Smooth muscle cell (in vitro differentiated cells): Measurements from ENCODE around the gene CCL4. TPM values are rescaled to one million over a fixed set of nuclear protein-coding genes. Genes with fewer than 3 reads are reported as not detected.
"Not testable (repeated sequence)": the region's sequence is repeated elsewhere in the genome, so short reads cannot be mapped to it uniquely, and the experiment has no call there.

Experiments
- DNase-seq: peaks from one replicate; lab custom pipeline; 2025; ENCODE audit not compliant: unreplicated experiment; lab: John Stamatoyannopoulos, UW
- H2AFZ ChIP-seq: fragments of 200-600 bp; sonication (generic); 2 replicates; pipeline ENCODE4 v1.6.0; 2016; ENCODE audit warnings: antibody characterized with exemption, low read depth, mild to moderate bottlenecking
- H3F3A ChIP-seq: fragments of 200-600 bp; sonication (generic); 2 replicates; pipeline ENCODE4 v1.6.0; 2017; ENCODE audit warnings: antibody characterized with exemption, low read depth
- H3K27ac ChIP-seq: fragments of 200-600 bp; sonication (generic); 2 replicates; pipeline ENCODE4 v1.5.1; 2016; ENCODE audit warnings: low read depth, mild to moderate bottlenecking
- H3K27me3 ChIP-seq: fragments of 200-600 bp; sonication (generic); 2 replicates; pipeline ENCODE4 v1.6.1; 2016; ENCODE audit warnings: low read depth, mild to moderate bottlenecking
- H3K36me3 ChIP-seq: fragments of 200-600 bp; sonication (generic); 2 replicates; pipeline ENCODE4 v1.5.1; 2016; ENCODE audit warnings: low read depth
- H3K4me1 ChIP-seq: fragments of 200-600 bp; sonication (generic); 2 replicates; pipeline ENCODE4 v1.5.1; 2016; ENCODE audit warnings: low read depth
- H3K4me2 ChIP-seq: fragments of 200-600 bp; sonication (generic); 2 replicates; pipeline ENCODE4 v1.6.0; 2016; ENCODE audit warnings: mild to moderate bottlenecking
- H3K4me3 ChIP-seq: fragments of 200-600 bp; sonication (generic); 2 replicates; pipeline ENCODE4 v1.5.1; 2016; ENCODE audit warnings: mild to moderate bottlenecking
- H3K79me2 ChIP-seq: fragments of 200-600 bp; sonication (generic); 2 replicates; pipeline ENCODE4 v1.6.0; 2016; ENCODE audit warnings: low read depth, mild to moderate bottlenecking
- H3K9ac ChIP-seq: fragments of 200-600 bp; sonication (generic); 2 replicates; pipeline ENCODE4 v1.6.0; 2016; ENCODE audit warnings: low read depth
- H3K9me3 ChIP-seq: fragments of 200-600 bp; sonication (generic); replicated peaks from 2 replicates; pipeline ENCODE4 v1.5.1; 2016; ENCODE audit warnings: low read depth
- H4K20me1 ChIP-seq: fragments of 200-600 bp; sonication (generic); 2 replicates; pipeline ENCODE4 v1.6.0; 2016; ENCODE audit warnings: low read depth
- WGBS: methylation state at CpG from one replicate; pipeline ENCODE4 v1.1.7; 2016; ENCODE audit warnings: low lambda C conversion rate; 5-methylcytosine and 5-hydroxymethylcytosine counted together
- polyA plus RNA-seq: library from polyadenylated mRNA; unstranded; fragments of >200 nt; fragmentation: Nextera tagmentation; extraction: Ambion mirVana; gene quantifications from 2 replicates; pipeline ENCODE4 v1.2.1, GENCODE V29; 2016
- total RNA-seq: library from RNA; depleted of rRNA; stranded (reverse); fragments of >200 nt; gene quantifications from 2 replicates; pipeline ENCODE4 v1.2.3, GENCODE V29; 2014
- TF ChIP-seq, protein P1 (sequence below): fragments of 200-600 bp; sonication (generic); IDR thresholded peaks from 2 replicates; pipeline ENCODE4 v1.5.1; 2017; ENCODE audit warnings: borderline replicate concordance, mild to moderate bottlenecking, antibody characterized with exemption; ENCODE audit not compliant: insufficient read depth, poor library complexity, severe bottlenecking

The CCL4 gene
- total and polyA plus RNA-seq, 2 experiments from 2014 or later = 0.81 TPM; not detected in 1

GRCh38 chr17:36105781-36106492, 2.3 kb downstream of the CCL4 start:
- Histone ChIP-seq H3K4me1 (no peaks in the 10 kb centered on the region), H3K4me2 (no peak overlapping the region), H3K27me3 (peaks cover 5% of the 10 kb centered on the region), H3K9me3 (no peaks in the 10 kb centered on the region), H3K9ac (no peak overlapping the region), H3K79me2 (no peaks in the 10 kb centered on the region), H3K4me3 (no peak overlapping the region), H4K20me1 (no peaks in the 10 kb centered on the region), H2AFZ (no peak overlapping the region), H3F3A (no peaks in the 10 kb centered on the region), H3K36me3 (no peaks in the 10 kb centered on the region), H3K27ac (no peak overlapping the region)
- TF ChIP-seq, protein P1, sequence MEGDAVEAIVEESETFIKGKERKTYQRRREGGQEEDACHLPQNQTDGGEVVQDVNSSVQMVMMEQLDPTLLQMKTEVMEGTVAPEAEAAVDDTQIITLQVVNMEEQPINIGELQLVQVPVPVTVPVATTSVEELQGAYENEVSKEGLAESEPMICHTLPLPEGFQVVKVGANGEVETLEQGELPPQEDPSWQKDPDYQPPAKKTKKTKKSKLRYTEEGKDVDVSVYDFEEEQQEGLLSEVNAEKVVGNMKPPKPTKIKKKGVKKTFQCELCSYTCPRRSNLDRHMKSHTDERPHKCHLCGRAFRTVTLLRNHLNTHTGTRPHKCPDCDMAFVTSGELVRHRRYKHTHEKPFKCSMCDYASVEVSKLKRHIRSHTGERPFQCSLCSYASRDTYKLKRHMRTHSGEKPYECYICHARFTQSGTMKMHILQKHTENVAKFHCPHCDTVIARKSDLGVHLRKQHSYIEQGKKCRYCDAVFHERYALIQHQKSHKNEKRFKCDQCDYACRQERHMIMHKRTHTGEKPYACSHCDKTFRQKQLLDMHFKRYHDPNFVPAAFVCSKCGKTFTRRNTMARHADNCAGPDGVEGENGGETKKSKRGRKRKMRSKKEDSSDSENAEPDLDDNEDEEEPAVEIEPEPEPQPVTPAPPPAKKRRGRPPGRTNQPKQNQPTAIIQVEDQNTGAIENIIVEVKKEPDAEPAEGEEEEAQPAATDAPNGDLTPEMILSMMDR = no peak
- DNase-seq = no peak
- WGBS = 90% methylated on average over 5 of the region's 5 CpGs

DNA sequence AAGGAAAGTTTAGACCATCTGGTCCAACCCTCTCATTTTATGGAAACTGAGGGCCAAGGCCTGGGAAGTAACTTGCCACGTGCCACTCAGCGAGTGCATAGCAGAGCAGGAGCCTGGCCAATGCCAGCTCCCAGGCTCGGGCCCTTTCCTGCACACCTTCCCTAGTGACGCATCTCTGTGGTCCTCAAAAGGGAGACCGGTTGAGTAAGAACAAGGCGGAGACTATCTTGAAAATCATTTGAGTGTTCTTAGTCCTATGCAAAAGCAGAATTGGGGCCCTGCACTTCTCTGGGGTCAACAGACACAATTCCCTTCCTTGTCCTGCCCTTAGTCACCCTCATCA, 2.8 kb downstream of the CCL4 start:
- Histone ChIP-seq H3K27ac (no peak overlapping the region), H3K4me1 (no peaks in the 10 kb centered on the region), H3K4me2 (no peak overlapping the region), H3K79me2 (no peaks in the 10 kb centered on the region), H2AFZ (no peak overlapping the region), H3K27me3 (peaks cover 5% of the 10 kb centered on the region), H3K36me3 (no peaks in the 10 kb centered on the region), H3K9ac (no peak overlapping the region), H3K9me3 (no peaks in the 10 kb centered on the region), H4K20me1 (no peaks in the 10 kb centered on the region), H3F3A (no peaks in the 10 kb centered on the region), H3K4me3 (no peak overlapping the region)
- DNase-seq = no peak
- TF ChIP-seq, protein P1 = no peak
- WGBS = 83% methylated on average over 6 of the region's 6 CpGs

DNA sequence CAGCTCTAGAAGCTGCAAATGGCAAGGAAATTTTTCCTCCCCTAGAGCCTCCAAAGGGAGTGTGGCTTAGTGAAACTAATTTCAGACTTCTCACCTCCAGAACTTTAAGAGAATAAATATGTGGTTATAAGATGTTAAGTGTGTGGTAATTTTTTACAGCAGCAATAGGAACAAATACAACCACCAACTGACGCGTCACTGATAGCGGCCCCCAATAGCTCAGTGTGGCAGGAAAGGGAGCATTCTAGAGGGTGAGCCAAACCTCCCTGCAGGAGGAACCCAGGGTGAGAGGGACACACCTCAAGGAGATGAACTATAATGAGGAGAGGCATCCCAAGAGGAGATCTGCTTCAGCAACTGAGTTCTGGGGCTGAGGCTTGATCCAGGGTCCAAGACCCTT, 4.0 kb downstream of the CCL4 start:
- H4K20me1 ChIP-seq = no peaks in the 10 kb centered on the region
- H3K9ac ChIP-seq = no peak overlapping the region
- no peaks in the 10 kb centered on the region for H3F3A ChIP-seq
- no peak overlapping the region for H3K4me3 ChIP-seq
- peaks cover 5% of the 10 kb centered on the region for H3K27me3 ChIP-seq
- no peaks in the 10 kb centered on the region for H3K9me3 ChIP-seq
- H3K27ac ChIP-seq = no peak overlapping the region
- 98% methylated on average over 3 of the region's 3 CpGs for WGBS
- H3K79me2 ChIP-seq = no peaks in the 10 kb centered on the region
- DNase-seq = no peak
- TF ChIP-seq, protein P1 = no peak
- H2AFZ ChIP-seq = no peak overlapping the region
- no peaks in the 10 kb centered on the region for H3K4me1 ChIP-seq
- H3K36me3 ChIP-seq = no peaks in the 10 kb centered on the region
- no peak overlapping the region for H3K4me2 ChIP-seq

DNA sequence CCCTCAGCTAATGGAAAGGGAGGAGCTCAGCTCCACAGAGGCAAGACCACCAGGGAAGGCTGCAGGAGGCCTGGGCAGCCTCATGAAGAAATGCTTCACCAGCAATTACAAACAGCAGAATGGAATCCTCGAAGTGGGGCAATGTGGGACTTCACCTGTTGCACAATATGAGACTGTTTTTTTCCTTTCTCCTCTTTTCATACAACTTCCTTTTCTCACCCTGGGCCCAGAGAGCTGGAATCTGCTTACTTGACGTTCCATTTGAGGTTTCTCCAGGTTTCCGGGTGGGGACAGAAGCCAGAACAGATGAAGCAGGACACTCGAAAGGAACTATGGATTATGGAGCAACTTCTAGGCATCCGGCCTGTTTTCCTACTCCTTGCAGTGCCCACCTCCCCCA, 4.6 kb downstream of the CCL4 start:
- not testable (repeated sequence) for H3K36me3 ChIP-seq, DNase-seq, H4K20me1 ChIP-seq, H2AFZ ChIP-seq, H3F3A ChIP-seq, H3K9ac ChIP-seq, H3K9me3 ChIP-seq, H3K27ac ChIP-seq, H3K4me2 ChIP-seq, H3K27me3 ChIP-seq, H3K79me2 ChIP-seq, H3K4me3 ChIP-seq, H3K4me1 ChIP-seq
- 85% methylated on average over 5 of the region's 5 CpGs for WGBS
